ENCODE measurements around the gene ITPK1. TPM values are rescaled to one million over a fixed set of nuclear protein-coding genes. Genes with fewer than 3 reads are reported as not detected.

ITPK1 gene
- total RNA-seq, 4 donors from 2014 or later, result 108 to 221 (median 138) TPM

DNA sequence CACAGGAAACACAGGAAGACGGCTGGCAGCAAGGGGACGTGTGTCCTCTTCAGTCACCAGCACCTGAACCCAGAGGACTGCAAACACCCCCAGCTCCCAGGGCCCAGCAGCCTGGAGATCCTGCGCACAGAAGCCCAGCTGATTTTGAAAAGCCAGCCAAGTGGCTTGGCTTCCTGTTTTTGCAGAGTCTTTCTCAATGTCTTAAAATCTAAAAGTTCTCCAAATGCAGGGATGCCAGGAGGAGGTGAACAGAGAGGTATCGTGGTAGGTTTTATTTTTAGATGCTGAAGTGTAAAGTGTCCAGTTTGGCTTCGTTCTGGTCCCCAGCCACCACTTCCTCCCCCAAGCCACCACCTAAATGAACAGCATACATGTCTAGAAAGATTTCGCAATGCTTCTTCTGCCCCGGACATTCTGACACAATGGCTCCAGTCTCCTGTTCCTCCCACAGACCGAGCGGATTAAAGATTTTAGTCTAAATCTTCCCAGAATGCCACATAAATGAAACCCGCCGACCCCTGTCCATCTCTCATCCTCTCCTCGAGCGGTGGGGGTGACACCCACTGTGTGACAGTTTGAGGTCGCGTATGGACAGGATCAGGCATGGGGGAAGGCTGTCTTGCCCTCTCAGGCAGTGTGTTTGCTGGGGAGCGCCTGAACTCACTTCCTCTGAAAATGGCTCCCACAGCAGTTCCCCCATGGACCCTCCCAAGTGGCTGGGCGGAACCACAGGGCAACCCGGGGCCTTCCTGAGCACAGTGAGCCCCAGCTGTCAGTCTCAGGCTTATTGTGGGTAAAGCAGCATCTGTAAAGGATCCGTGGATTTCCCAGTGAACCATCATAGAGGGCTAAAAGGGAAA lies 41.6 kb downstream of the ITPK1 start:
- no peaks in the 10 kb centered on the region for H3K36me3 ChIP-seq
- TF ChIP-seq POLR2AphosphoS5 (IDR thresholded peaks at IDR 0.05), result no peak
- TF ChIP-seq, protein P1, sequence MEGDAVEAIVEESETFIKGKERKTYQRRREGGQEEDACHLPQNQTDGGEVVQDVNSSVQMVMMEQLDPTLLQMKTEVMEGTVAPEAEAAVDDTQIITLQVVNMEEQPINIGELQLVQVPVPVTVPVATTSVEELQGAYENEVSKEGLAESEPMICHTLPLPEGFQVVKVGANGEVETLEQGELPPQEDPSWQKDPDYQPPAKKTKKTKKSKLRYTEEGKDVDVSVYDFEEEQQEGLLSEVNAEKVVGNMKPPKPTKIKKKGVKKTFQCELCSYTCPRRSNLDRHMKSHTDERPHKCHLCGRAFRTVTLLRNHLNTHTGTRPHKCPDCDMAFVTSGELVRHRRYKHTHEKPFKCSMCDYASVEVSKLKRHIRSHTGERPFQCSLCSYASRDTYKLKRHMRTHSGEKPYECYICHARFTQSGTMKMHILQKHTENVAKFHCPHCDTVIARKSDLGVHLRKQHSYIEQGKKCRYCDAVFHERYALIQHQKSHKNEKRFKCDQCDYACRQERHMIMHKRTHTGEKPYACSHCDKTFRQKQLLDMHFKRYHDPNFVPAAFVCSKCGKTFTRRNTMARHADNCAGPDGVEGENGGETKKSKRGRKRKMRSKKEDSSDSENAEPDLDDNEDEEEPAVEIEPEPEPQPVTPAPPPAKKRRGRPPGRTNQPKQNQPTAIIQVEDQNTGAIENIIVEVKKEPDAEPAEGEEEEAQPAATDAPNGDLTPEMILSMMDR (IDR thresholded peaks at IDR 0.05), result no peak
- no peak for TF ChIP-seq POLR2A (IDR thresholded peaks at IDR 0.05; ENCODE audit: low read depth)
- no peak for TF ChIP-seq EP300 (IDR thresholded peaks at IDR 0.05)
- H3K27ac ChIP-seq (replicated peaks in 1 of 4), result peak overlapping the region; percentile 61 to 77 (median 70)
- peaks cover 39 to 96% (median 90%) of the 10 kb centered on the region in 4 donors for H3K4me1 ChIP-seq
- no peaks in the 10 kb centered on the region for H3K9me3 ChIP-seq
- 65% methylated on average over 18 of the region's 19 CpGs for WGBS
- no peak overlapping the region for H3K4me3 ChIP-seq
- intact Hi-C loops (cut with DNase I), result loop anchor here (5.0 kb wide), 1 partner anchor 38 kb away; no protein-coding TSS in a partner anchor
- no peaks in the 10 kb centered on the region for H3K27me3 ChIP-seq
- no peak for DNase-seq (ENCODE audit: extremely low spot score)

- H3K36me3 ChIP-seq, result no peaks in the 10 kb centered on the region
- H3K4me3 ChIP-seq, result no peak overlapping the region
- H3K27ac ChIP-seq (replicated peaks in 1 of 4), result peak overlapping the region; percentile 61 to 77 (median 70)
- 75% methylated on average over 4 of the region's 4 CpGs for WGBS
- TF ChIP-seq POLR2AphosphoS5 (IDR thresholded peaks at IDR 0.05), result no peak
- TF ChIP-seq POLR2A (IDR thresholded peaks at IDR 0.05; ENCODE audit: low read depth), result no peak
- TF ChIP-seq EP300 (IDR thresholded peaks at IDR 0.05), result no peak
- TF ChIP-seq, protein P1 (IDR thresholded peaks at IDR 0.05), result no peak
- peaks cover 35 to 96% (median 90%) of the 10 kb centered on the region in 4 donors for H3K4me1 ChIP-seq
- H3K27me3 ChIP-seq, result no peaks in the 10 kb centered on the region
- intact Hi-C loops (cut with DNase I), result loop anchor here (5.0 kb wide), 1 partner anchor 39 kb away; no protein-coding TSS in a partner anchor
- H3K9me3 ChIP-seq, result no peaks in the 10 kb centered on the region
- no peak for DNase-seq (ENCODE audit: extremely low spot score)
Measured at GRCh38 chr14:93073358-93073707, 42.4 kb downstream of the ITPK1 start.

GRCh38 chr14:93072659-93073357 lies 42.9 kb downstream of the ITPK1 start:
- TF ChIP-seq, protein P1 (IDR thresholded peaks at IDR 0.05), result no peak
- TF ChIP-seq EP300 (IDR thresholded peaks at IDR 0.05) (no peak), POLR2AphosphoS5 (IDR thresholded peaks at IDR 0.05) (no peak), POLR2A (IDR thresholded peaks at IDR 0.05; ENCODE audit: low read depth) (no peak)
- H3K4me3 ChIP-seq, result no peak overlapping the region
- H3K9me3 ChIP-seq, result no peaks in the 10 kb centered on the region
- intact Hi-C loops (cut with DNase I), result loop anchor here (5.0 kb wide), 1 partner anchor 39 kb away; no protein-coding TSS in a partner anchor
- DNase-seq (ENCODE audit: extremely low spot score), result no peak
- H3K27me3 ChIP-seq, result no peaks in the 10 kb centered on the region
- peaks cover 34 to 96% (median 90%) of the 10 kb centered on the region in 4 donors for H3K4me1 ChIP-seq
- H3K27ac ChIP-seq (replicated peaks in 1 of 4), result peak overlapping the region; percentile 26 to 77 (median 68)
- 79% methylated on average over 7 of the region's 12 CpGs for whole genome bisulfite sequencing
- no peaks in the 10 kb centered on the region for H3K36me3 ChIP-seq

GRCh38 chr14:93068711-93069110 lies 47.0 kb downstream of the ITPK1 start:
- DNase-seq (ENCODE audit: extremely low spot score), result no peak
- intact Hi-C loops (cut with DNase I), result no loop called here
- H3K4me3 ChIP-seq, result no peak overlapping the region
- H3K27me3 ChIP-seq, result no peaks in the 10 kb centered on the region
- no peaks in the 10 kb centered on the region for H3K9me3 ChIP-seq
- H3K4me1 ChIP-seq, result peaks cover 41 to 100% (median 95%) of the 10 kb centered on the region in 4 donors
- no peaks in the 10 kb centered on the region for H3K36me3 ChIP-seq
- TF ChIP-seq, protein P1 (IDR thresholded peaks at IDR 0.05), result no peak
- peak in 1 of 2 donors; percentile 9 for TF ChIP-seq POLR2AphosphoS5 (IDR thresholded peaks at IDR 0.05)
- peak overlapping the region; percentile 80 to 91 (median 86) for H3K27ac ChIP-seq (replicated peaks in 1 of 4)
- WGBS, result 89% methylated on average over 6 of the region's 8 CpGs

Data from esophagus muscularis mucosa (tissue), 4 donors.